Measurements from ENCODE around the gene HLCS. TPM values are rescaled to one million over a fixed set of nuclear protein-coding genes. Genes with fewer than 3 reads are reported as not detected.

Gene HLCS
- total RNA-seq, 1 donor from 2014 or later, result 21.9 TPM

DNA sequence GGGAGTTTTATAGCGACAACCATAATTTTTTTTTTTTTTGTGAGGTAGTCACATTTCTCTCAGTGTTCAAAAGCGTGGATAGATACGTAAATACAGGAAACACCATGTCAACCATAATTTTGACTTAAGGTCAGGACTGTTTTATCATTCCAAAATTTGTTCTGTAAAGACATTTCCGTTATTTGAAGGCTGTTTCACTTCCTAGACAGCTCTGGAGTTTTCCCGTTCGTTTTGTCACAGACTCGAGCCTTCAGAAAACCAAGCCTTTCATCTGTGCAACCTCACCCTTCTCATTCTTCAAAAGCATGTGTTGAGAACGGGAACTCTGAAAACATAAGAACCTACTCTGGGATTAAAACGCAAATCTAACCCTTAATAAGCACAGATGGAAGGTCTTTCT lies 249.6 kb downstream of the HLCS start:
- Mint-ChIP-seq H3K4me3 (no peak overlapping the region), H3K27me3 (ENCODE audit: low read depth) (peaks cover 69% of the 10 kb centered on the region), H3K4me1 (peaks cover 6% of the 10 kb centered on the region), H3K9me3 (no peaks in the 10 kb centered on the region), H3K27ac (ENCODE audit: unreplicated experiment) (no peak overlapping the region), H3K36me3 (ENCODE audit: low read depth) (no peaks in the 10 kb centered on the region)
- TF ChIP-seq, protein P1, sequence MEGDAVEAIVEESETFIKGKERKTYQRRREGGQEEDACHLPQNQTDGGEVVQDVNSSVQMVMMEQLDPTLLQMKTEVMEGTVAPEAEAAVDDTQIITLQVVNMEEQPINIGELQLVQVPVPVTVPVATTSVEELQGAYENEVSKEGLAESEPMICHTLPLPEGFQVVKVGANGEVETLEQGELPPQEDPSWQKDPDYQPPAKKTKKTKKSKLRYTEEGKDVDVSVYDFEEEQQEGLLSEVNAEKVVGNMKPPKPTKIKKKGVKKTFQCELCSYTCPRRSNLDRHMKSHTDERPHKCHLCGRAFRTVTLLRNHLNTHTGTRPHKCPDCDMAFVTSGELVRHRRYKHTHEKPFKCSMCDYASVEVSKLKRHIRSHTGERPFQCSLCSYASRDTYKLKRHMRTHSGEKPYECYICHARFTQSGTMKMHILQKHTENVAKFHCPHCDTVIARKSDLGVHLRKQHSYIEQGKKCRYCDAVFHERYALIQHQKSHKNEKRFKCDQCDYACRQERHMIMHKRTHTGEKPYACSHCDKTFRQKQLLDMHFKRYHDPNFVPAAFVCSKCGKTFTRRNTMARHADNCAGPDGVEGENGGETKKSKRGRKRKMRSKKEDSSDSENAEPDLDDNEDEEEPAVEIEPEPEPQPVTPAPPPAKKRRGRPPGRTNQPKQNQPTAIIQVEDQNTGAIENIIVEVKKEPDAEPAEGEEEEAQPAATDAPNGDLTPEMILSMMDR (conservative IDR thresholded peaks at IDR 0.05), result no peak
- no peak for DNase-seq (ENCODE audit: low read depth, low spot score)

DNA sequence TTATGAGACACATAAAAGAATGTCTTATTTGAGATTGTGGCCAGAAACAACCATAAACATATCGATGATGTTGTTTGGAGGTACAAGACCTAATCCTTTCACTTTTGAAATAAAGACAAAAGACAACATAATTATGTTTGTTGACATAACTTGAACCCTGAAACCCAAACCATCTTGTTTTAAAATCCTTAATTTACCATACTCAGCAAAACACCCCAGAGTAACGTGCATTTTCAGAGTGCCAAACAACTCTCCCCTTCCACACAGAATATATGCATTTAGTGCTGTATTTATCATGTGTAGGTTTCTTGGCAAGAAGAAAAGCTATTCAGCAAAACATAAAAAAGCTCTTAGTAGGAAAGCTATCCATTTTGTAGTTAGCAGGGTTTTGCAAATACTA lies 250.1 kb downstream of the HLCS start:
- Mint-ChIP-seq H3K4me1 (peaks cover 6% of the 10 kb centered on the region), H3K9me3 (no peaks in the 10 kb centered on the region), H3K27ac (ENCODE audit: unreplicated experiment) (no peak overlapping the region), H3K4me3 (no peak overlapping the region), H3K27me3 (ENCODE audit: low read depth) (peaks cover 73% of the 10 kb centered on the region), H3K36me3 (ENCODE audit: low read depth) (no peaks in the 10 kb centered on the region)
- TF ChIP-seq, protein P1 (conservative IDR thresholded peaks at IDR 0.05), result no peak
- DNase-seq (ENCODE audit: low read depth, low spot score), result no peak

GRCh38 chr21:36713746-36714145 lies 252.7 kb downstream of the HLCS start:
- H3K4me3 Mint-ChIP-seq, result no peak overlapping the region
- no peaks in the 10 kb centered on the region for H3K36me3 Mint-ChIP-seq (ENCODE audit: low read depth)
- no peak overlapping the region for H3K27ac Mint-ChIP-seq (ENCODE audit: unreplicated experiment)
- H3K27me3 Mint-ChIP-seq (ENCODE audit: low read depth), result peaks cover 90% of the 10 kb centered on the region
- no peak for DNase-seq (ENCODE audit: low read depth, low spot score)
- TF ChIP-seq, protein P1 (conservative IDR thresholded peaks at IDR 0.05), result no peak
- H3K4me1 Mint-ChIP-seq, result peaks cover 5% of the 10 kb centered on the region
- H3K9me3 Mint-ChIP-seq, result no peaks in the 10 kb centered on the region

- Mint-ChIP-seq H3K27me3 (ENCODE audit: low read depth) (peaks cover 99% of the 10 kb centered on the region), H3K4me3 (no peak overlapping the region), H3K4me1 (peaks cover 9% of the 10 kb centered on the region), H3K9me3 (no peaks in the 10 kb centered on the region), H3K36me3 (ENCODE audit: low read depth) (no peaks in the 10 kb centered on the region), H3K27ac (ENCODE audit: unreplicated experiment) (no peak overlapping the region)
- no peak for DNase-seq (ENCODE audit: low read depth, low spot score)
- TF ChIP-seq, protein P1 (conservative IDR thresholded peaks at IDR 0.05), result no peak
Measured at GRCh38 chr21:36710729-36711048, 255.8 kb downstream of the HLCS start.

DNA sequence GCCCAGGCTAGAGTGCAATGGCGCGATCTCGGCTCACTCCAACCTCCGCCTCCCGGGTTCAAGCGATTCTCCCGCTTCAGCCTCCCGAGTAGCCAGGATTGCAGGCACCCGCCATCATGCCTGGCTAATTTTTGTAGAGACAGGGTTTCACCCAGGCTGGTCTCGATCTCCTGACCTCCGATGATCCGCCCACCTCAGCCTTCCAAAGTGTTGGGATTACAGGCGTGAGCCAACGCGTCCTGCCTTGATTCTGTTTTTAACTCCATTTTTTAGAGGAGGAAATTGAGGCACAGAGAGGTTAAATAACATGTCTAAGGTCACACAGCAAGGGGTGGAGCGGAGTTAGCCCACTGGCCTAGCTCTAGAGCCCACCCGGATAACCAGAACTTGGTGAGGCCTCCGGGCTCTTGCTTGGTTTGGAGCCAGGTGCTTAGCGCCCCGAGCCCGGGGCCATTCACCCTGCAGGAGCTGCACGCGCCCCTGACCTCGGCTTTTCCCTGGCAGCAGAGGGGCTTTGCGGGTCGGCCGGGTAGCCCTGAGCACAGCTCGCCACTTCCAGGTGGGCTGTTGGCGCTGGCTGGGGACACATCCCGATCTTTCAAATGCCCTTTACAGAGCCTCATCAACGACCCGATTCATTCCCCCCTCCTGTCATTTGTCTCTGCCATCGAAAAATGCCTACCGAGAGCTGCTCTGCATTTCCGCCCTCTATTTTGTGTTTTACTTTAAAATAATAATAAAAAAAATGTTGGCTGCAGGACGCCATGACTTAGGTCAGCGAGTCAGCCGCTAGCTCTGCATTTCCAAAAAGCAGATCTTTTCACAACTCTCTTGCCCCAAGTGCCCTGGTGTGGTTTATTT lies 256.4 kb downstream of the HLCS start:
- DNase-seq (ENCODE audit: low read depth, low spot score), result no peak
- TF ChIP-seq, protein P1 (conservative IDR thresholded peaks at IDR 0.05), result no peak
- Mint-ChIP-seq H3K36me3 (ENCODE audit: low read depth) (no peaks in the 10 kb centered on the region), H3K9me3 (no peaks in the 10 kb centered on the region), H3K4me1 (peaks cover 9% of the 10 kb centered on the region), H3K27ac (ENCODE audit: unreplicated experiment) (no peak overlapping the region), H3K4me3 (peak overlapping the region; percentile 51), H3K27me3 (ENCODE audit: low read depth) (peaks cover 99% of the 10 kb centered on the region)
